ENCODE data around the gene PWP1. TPM values are rescaled to one million over a fixed set of nuclear protein-coding genes. Genes with fewer than 3 reads are reported as not detected.
"Not testable (repeated sequence)": the region's sequence is repeated elsewhere in the genome, so short reads cannot be mapped to it uniquely, and the experiment has no call there.

PWP1 gene
- total and polyA plus RNA-seq, 2 of the 4 experiments (the other 2 are of a cell fraction) = 143 to 179 TPM

GRCh38 chr12:107718606-107719005 lies 33.0 kb downstream of the PWP1 start:
- Histone ChIP-seq H2AK5ac (ENCODE audit: low read depth, low read length) (no peak overlapping the region), H3K36me3 (ENCODE audit: control insufficient read depth, insufficient read depth, low read length) (peaks cover 13% of the 10 kb centered on the region), H3K56ac (ENCODE audit: extremely low read depth, insufficient read depth, low read length) (no peak overlapping the region), H3K27ac (ENCODE audit: insufficient read depth, low read length) (no peak overlapping the region), H3K18ac (ENCODE audit: low read depth, low read length) (no peak overlapping the region), H2BK120ac (ENCODE audit: low read depth, low read length) (no peak overlapping the region), H3K79me1 (ENCODE audit: low read depth in 1 of 2, low read length in 2 of 2) (no peaks in the 10 kb centered on the region), H3K4me1 (ENCODE audit: control insufficient read depth, insufficient read depth, low read length) (no peaks in the 10 kb centered on the region), H3K27me3 (ENCODE audit: control insufficient read depth, insufficient read depth, low read length) (no peaks in the 10 kb centered on the region), H3K4me2 (ENCODE audit: low read depth, low read length) (no peak overlapping the region), H4K8ac (ENCODE audit: low read depth in 2 of 2, low read length in 2 of 2) (no peak overlapping the region), H4K20me1 (ENCODE audit: insufficient read depth, low read length) (no peaks in the 10 kb centered on the region), H2BK20ac (ENCODE audit: low read depth, low read length) (no peak overlapping the region), H3K9ac (ENCODE audit: low read depth, low read length) (no peak overlapping the region), H4K5ac (ENCODE audit: low read depth, low read length) (no peak overlapping the region), H2BK5ac (ENCODE audit: low read depth, low read length, poor library complexity, severe bottlenecking) (no peak overlapping the region), H3K4ac (ENCODE audit: low read depth, low read length) (no peak overlapping the region), H3K9me1 (ENCODE audit: insufficient read depth, low read length) (no peaks in the 10 kb centered on the region; the same call in 1 of the 2 replicates), H2BK15ac (ENCODE audit: low read depth, low read length) (no peak overlapping the region), H3K23ac (ENCODE audit: low read depth, low read length) (no peak overlapping the region), H3K9me3 (ENCODE audit: control insufficient read depth, insufficient read depth, low read length) (no peaks in the 10 kb centered on the region), H3K4me3 (ENCODE audit: insufficient read depth, low read depth, low read length) (no peak overlapping the region), H2AK9ac (replicated peaks; ENCODE audit: low read depth, low read length, poor library complexity) (no peak overlapping the region), H3K14ac (replicated peaks; ENCODE audit: low read depth, low read length) (no peak overlapping the region), H2AFZ (replicated peaks; ENCODE audit: low read length, poor library complexity) (no peak overlapping the region), H4K91ac (ENCODE audit: insufficient read depth, low read depth, low read length) (no peak overlapping the region)
- CTCF ChIA-PET = no interaction called here
- in situ Hi-C loops (cut with MboI; ENCODE audit: low sequenced_read_pairs) (no loop called here), intact Hi-C loops (cut with micrococcal nuclease) (no loop called here), dilution Hi-C loops (cut with HindIII; ENCODE audit: low sequenced_read_pairs, unreplicated experiment) (no loop called here)
- no CpG with 5 or more reads among the region's 1 CpG for WGBS, 2 experiments (ENCODE audit: extremely low coverage in 2 of 2, insufficient read length in 1 of 2)
- DNase-seq = no peak
- POLR2A ChIA-PET (ENCODE audit: unreplicated experiment) = no interaction called here
- TF ChIP-seq CEBPB (IDR thresholded peaks at IDR 0.05; ENCODE audit: low read depth, low read length) = no peak
- TF ChIP-seq USF2 (IDR thresholded peaks at IDR 0.05; ENCODE audit: low read depth, low read length) = no peak
- no peak for TF ChIP-seq ELK1 (IDR thresholded peaks at IDR 0.05; ENCODE audit: borderline replicate concordance, low read depth, low read length)
- no peak for ATAC-seq (ENCODE audit: low read depth)
- BruUV-seq (replicated peaks) = no TSS peak

- WGBS, 2 experiments (ENCODE audit: extremely low coverage in 2 of 2, insufficient read length in 1 of 2) = no CpG with 5 or more reads among the region's 1 CpG
- H2AFZ ChIP-seq (replicated peaks; ENCODE audit: low read length, poor library complexity); H3K27ac ChIP-seq (ENCODE audit: insufficient read depth, low read length); H3K79me1 ChIP-seq (ENCODE audit: low read depth in 1 of 2, low read length in 2 of 2); POLR2A ChIA-PET (ENCODE audit: unreplicated experiment); BruUV-seq (replicated peaks); DNase-seq; ATAC-seq (ENCODE audit: low read depth); H3K36me3 ChIP-seq (ENCODE audit: control insufficient read depth, insufficient read depth, low read length); CTCF ChIA-PET; intact Hi-C loops (cut with micrococcal nuclease); H3K4me1 ChIP-seq (ENCODE audit: control insufficient read depth, insufficient read depth, low read length); H3K27me3 ChIP-seq (ENCODE audit: control insufficient read depth, insufficient read depth, low read length); H3K18ac ChIP-seq (ENCODE audit: low read depth, low read length); H2BK120ac ChIP-seq (ENCODE audit: low read depth, low read length); in situ Hi-C loops (cut with MboI; ENCODE audit: low sequenced_read_pairs); dilution Hi-C loops (cut with HindIII; ENCODE audit: low sequenced_read_pairs, unreplicated experiment); H3K4me2 ChIP-seq (ENCODE audit: low read depth, low read length); H3K4ac ChIP-seq (ENCODE audit: low read depth, low read length); H3K23ac ChIP-seq (ENCODE audit: low read depth, low read length); H3K9me3 ChIP-seq (ENCODE audit: control insufficient read depth, insufficient read depth, low read length); H2BK5ac ChIP-seq (ENCODE audit: low read depth, low read length, poor library complexity, severe bottlenecking); H2AK5ac ChIP-seq (ENCODE audit: low read depth, low read length); H2AK9ac ChIP-seq (replicated peaks; ENCODE audit: low read depth, low read length, poor library complexity); H4K8ac ChIP-seq (ENCODE audit: low read depth in 2 of 2, low read length in 2 of 2); H3K9me1 ChIP-seq (ENCODE audit: insufficient read depth, low read length); H4K5ac ChIP-seq (ENCODE audit: low read depth, low read length); H2BK20ac ChIP-seq (ENCODE audit: low read depth, low read length); H4K91ac ChIP-seq (ENCODE audit: insufficient read depth, low read depth, low read length); H4K20me1 ChIP-seq (ENCODE audit: insufficient read depth, low read length); H2BK15ac ChIP-seq (ENCODE audit: low read depth, low read length); H3K4me3 ChIP-seq (ENCODE audit: insufficient read depth, low read depth, low read length); H3K14ac ChIP-seq (replicated peaks; ENCODE audit: low read depth, low read length); H3K9ac ChIP-seq (ENCODE audit: low read depth, low read length); H3K56ac ChIP-seq (ENCODE audit: extremely low read depth, insufficient read depth, low read length): not testable (repeated sequence)
Measured at GRCh38 chr12:107727327-107727726, 41.7 kb downstream of the PWP1 start.

Data from IMR-90 (cell line).